Measurements from ENCODE around the gene CLPSL2.

DNA sequence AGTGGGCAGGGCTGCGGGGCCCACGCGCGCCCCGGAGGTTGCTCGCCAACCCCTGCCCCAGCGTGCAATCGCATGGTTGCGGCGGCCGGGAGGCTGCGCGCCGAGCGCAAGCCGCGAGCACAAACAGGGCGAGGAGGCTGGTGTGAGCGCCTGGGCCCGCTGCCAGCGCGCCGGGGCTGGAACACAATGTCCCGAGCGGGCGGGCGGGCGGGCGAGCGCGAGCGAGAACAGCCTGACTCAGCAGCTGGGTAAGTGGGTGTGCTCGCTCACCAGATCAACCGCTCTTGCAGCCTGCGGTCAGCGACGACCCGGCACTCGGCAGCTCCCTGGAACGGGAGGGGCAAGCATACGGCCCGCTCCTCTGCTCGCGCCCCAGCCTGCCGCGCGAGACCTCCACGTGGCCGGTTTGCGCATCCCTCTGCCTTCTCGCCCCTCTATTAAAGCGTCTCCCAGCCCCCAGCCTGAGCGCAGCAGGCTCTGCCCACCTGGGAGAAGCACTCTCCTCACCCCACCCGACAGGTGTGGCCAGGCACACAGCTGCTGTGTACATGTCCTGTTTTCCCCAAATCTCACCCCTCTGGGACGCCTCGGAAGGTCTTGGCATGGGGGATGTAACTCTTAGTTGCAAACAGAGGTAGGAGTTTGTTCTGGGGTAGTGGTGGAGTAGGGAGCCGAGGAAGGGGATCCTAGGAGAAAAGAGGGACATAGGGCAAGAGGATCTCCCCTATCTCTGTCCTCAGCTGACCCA is 48.3 kb upstream of the CLPSL2 start:
- TF ChIP-seq TCF12 (IDR thresholded peaks at IDR 0.05; ENCODE audit: low read depth), result no peak; the same call in 1 of the 2 replicates
- TF ChIP-seq, protein P1, sequence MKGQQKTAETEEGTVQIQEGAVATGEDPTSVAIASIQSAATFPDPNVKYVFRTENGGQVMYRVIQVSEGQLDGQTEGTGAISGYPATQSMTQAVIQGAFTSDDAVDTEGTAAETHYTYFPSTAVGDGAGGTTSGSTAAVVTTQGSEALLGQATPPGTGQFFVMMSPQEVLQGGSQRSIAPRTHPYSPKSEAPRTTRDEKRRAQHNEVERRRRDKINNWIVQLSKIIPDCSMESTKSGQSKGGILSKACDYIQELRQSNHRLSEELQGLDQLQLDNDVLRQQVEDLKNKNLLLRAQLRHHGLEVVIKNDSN (IDR thresholded peaks at IDR 0.05), result no peak
- no peak for TF ChIP-seq TAF1 (IDR thresholded peaks at IDR 0.05; ENCODE audit: low read depth)
- no peak; the same call in 1 of the 2 replicates for TF ChIP-seq EP300 (IDR thresholded peaks at IDR 0.05; ENCODE audit: borderline replicate concordance)
- TF ChIP-seq, protein P2, sequence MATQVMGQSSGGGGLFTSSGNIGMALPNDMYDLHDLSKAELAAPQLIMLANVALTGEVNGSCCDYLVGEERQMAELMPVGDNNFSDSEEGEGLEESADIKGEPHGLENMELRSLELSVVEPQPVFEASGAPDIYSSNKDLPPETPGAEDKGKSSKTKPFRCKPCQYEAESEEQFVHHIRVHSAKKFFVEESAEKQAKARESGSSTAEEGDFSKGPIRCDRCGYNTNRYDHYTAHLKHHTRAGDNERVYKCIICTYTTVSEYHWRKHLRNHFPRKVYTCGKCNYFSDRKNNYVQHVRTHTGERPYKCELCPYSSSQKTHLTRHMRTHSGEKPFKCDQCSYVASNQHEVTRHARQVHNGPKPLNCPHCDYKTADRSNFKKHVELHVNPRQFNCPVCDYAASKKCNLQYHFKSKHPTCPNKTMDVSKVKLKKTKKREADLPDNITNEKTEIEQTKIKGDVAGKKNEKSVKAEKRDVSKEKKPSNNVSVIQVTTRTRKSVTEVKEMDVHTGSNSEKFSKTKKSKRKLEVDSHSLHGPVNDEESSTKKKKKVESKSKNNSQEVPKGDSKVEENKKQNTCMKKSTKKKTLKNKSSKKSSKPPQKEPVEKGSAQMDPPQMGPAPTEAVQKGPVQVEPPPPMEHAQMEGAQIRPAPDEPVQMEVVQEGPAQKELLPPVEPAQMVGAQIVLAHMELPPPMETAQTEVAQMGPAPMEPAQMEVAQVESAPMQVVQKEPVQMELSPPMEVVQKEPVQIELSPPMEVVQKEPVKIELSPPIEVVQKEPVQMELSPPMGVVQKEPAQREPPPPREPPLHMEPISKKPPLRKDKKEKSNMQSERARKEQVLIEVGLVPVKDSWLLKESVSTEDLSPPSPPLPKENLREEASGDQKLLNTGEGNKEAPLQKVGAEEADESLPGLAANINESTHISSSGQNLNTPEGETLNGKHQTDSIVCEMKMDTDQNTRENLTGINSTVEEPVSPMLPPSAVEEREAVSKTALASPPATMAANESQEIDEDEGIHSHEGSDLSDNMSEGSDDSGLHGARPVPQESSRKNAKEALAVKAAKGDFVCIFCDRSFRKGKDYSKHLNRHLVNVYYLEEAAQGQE (IDR thresholded peaks at IDR 0.05; ENCODE audit: low read depth), result 0 out of 2 replicates have a peak, but pooled peaks have one; percentile 2
- no peak for TF ChIP-seq TEAD4 (IDR thresholded peaks at IDR 0.05)
- no peak for TF ChIP-seq CREB1 (IDR thresholded peaks at IDR 0.05; ENCODE audit: low read depth)
- TF ChIP-seq YY1 (IDR thresholded peaks at IDR 0.05; ENCODE audit: low read depth), result no peak
- TF ChIP-seq, protein P3, sequence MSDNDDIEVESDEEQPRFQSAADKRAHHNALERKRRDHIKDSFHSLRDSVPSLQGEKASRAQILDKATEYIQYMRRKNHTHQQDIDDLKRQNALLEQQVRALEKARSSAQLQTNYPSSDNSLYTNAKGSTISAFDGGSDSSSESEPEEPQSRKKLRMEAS (IDR thresholded peaks at IDR 0.05), result peak; percentile 83
- no peak for TF ChIP-seq EGR1 (IDR thresholded peaks at IDR 0.05)
- no peak; the same call in 1 of the 2 replicates for TF ChIP-seq ZBTB7A (IDR thresholded peaks at IDR 0.05; ENCODE audit: low read depth)
- TF ChIP-seq RAD21 (IDR thresholded peaks at IDR 0.05; ENCODE audit: low read depth), result no peak; the same call in 1 of the 2 replicates
- no peak for TF ChIP-seq CEBPB (IDR thresholded peaks at IDR 0.05)
- TF ChIP-seq NFIC (IDR thresholded peaks at IDR 0.05), result peak; percentile 64; the same call in 1 of the 2 replicates

Data from Ishikawa (cell line).